ENCODE results near the gene NELFB. TPM values are rescaled to one million over a fixed set of nuclear protein-coding genes. Genes with fewer than 3 reads are reported as not detected.

Gene NELFB
- total RNA-seq, 4 donors from 2014 or later = 26.1 to 41.4 (median 35.2) TPM

- peaks cover 39 to 89% (median 45%) of the 10 kb centered on the region in 3 donors for H3K4me1 ChIP-seq
- no peak for TF ChIP-seq CTCF (IDR thresholded peaks at IDR 0.05)
- DNase-seq = no peak
- peaks cover 0 to 38% (median 0%) of the 10 kb centered on the region in 4 donors for H3K27me3 ChIP-seq
- intact Hi-C loops (cut with DNase I) = no loop called here
- WGBS, 2 donors = 74 to 83% methylated on average over 21 of the region's 24 CpGs
- H3K4me3 ChIP-seq = no peak overlapping the region
- no peaks in the 10 kb centered on the region for H3K9me3 ChIP-seq
- peaks cover 10 to 46% (median 12%) of the 10 kb centered on the region in 3 donors for H3K36me3 ChIP-seq
- H3K27ac ChIP-seq = peak overlapping the region in 3 of 4 donors; percentile 81 to 87 (median 86)
These were observed 20.7 kb downstream of the NELFB start for GRCh38 chr9:137275588-137276472.

GRCh38 chr9:137276473-137277328 lies 21.6 kb downstream of the NELFB start:
- TF ChIP-seq POLR2A (IDR thresholded peaks at IDR 0.05) (no peak), CTCF (IDR thresholded peaks at IDR 0.05) (no peak)
- Histone ChIP-seq H3K27me3 (peaks cover 0 to 47% (median 0%) of the 10 kb centered on the region in 4 donors), H3K36me3 (peaks cover 10 to 44% (median 12%) of the 10 kb centered on the region in 3 donors), H3K4me3 (peak overlapping the region in 3 of 4 donors; percentile 54 to 61 (median 58)), H3K27ac (peak overlapping the region; percentile 81 to 87 (median 84)), H3K9me3 (no peaks in the 10 kb centered on the region), H3K4me1 (peaks cover 39 to 89% (median 51%) of the 10 kb centered on the region in 3 donors)
- no peak for DNase-seq
- intact Hi-C loops (cut with DNase I) = no loop called here
- 15 to 34% methylated on average over 4 to 9 of the region's 30 CpGs for WGBS, 2 donors

GRCh38 chr9:137277329-137278041 lies 22.4 kb downstream of the NELFB start, which contains the start of gene TOR4A:
TSS of gene TOR4A (plus strand) at chr9:137277726. CDS start at chr9:137278690, 964 bp downstream.
- Histone ChIP-seq H3K36me3 (peaks cover 4 to 42% (median 8%) of the 10 kb centered on the region in 3 donors), H3K27ac (peak within 1 kb of the TSS; percentile 81 to 87 (median 84)), H3K4me1 (peaks cover 34 to 82% (median 51%) of the 10 kb centered on the region in 3 donors), H3K27me3 (peaks cover 0 to 50% (median 0%) of the 10 kb centered on the region in 4 donors), H3K4me3 (peak within 1 kb of the TSS; percentile 43 to 61 (median 56)), H3K9me3 (no peaks in the 10 kb centered on the region)
- WGBS, 2 donors = 42 to 44% methylated on average over 2 to 3 of the region's 25 CpGs
- peak; percentile 58 for DNase-seq
- TF ChIP-seq POLR2A (IDR thresholded peaks at IDR 0.05) (peak in 2 of 4 donors; percentile 18 to 53), CTCF (IDR thresholded peaks at IDR 0.05) (peak in 3 of 6 experiments; percentile 9 to 29 (median 12))
- intact Hi-C loops (cut with DNase I) = no loop called here

DNA sequence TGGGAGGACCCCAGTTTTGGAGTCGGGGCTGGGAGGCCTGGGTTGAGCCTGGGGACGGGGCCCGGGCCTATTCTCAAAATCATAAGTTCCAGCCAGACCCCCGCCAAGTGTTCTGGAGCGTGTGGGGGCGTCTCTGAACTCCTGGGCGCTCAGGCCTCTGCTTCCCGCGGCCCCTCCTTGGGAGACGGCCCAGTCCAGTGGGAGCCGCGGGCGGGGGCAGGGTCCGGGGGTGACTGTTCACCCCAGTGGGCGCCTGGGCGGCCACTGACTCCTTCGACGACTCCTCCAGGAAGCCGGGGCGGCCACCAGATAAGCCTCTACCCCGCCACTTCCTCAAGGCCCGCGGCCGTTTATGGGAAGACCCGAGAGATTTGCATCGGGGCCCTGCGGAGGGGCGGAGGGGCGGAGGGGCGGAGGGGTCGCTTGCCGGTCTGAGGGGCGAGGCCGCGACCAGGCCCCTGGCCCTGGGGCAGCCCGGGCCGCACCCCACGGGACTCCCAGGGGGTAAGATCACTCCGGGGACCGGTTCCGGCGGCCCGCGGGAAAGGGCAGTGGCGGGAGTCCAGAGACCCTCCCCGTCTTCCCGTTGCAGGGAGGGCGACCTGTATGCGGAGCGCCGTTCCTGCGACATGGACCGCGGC lies 23.1 kb downstream of the NELFB start:
- Histone ChIP-seq H3K27me3 (peaks cover 0 to 50% (median 0%) of the 10 kb centered on the region in 4 donors), H3K4me3 (peak overlapping the region; percentile 43 to 61 (median 56)), H3K9me3 (no peaks in the 10 kb centered on the region), H3K36me3 (peaks cover 0 to 41% (median 2%) of the 10 kb centered on the region in 3 donors), H3K27ac (peak overlapping the region; percentile 81 to 87 (median 84)), H3K4me1 (peaks cover 34 to 75% (median 51%) of the 10 kb centered on the region in 3 donors)
- WGBS, 2 donors = 37% methylated on average over 8 of the region's 54 CpGs; no CpG with 5 or more reads in 1 of the 2 donors
- no peak for TF ChIP-seq POLR2A (IDR thresholded peaks at IDR 0.05)
- no peak for TF ChIP-seq CTCF (IDR thresholded peaks at IDR 0.05)
- DNase-seq = no peak
- intact Hi-C loops (cut with DNase I) = no loop called here
